Brain microvascular endothelial cell (primary cell): ENCODE data around the gene APOBEC3B.

Source experiments
- DNase-seq: peaks from one replicate; pipeline ENCODE4 v3.0.0-alpha.2; 2020
- H3K27ac ChIP-seq: fragments of 250-450 bp; sonication (Bioruptor Pico); 2 replicates; pipeline ENCODE4 v1.5.1; 2020; ENCODE audit warnings: mild to moderate bottlenecking, moderate library complexity
- H3K27me3 ChIP-seq: fragments of 250-450 bp; sonication (Bioruptor Pico); replicated peaks from 2 replicates; pipeline ENCODE4 v1.5.1; 2020; ENCODE audit warnings: mild to moderate bottlenecking
- H3K36me3 ChIP-seq: fragments of 250-450 bp; sonication (Bioruptor Pico); replicated peaks from 2 replicates; pipeline ENCODE4 v1.5.1; 2020; ENCODE audit warnings: mild to moderate bottlenecking
- H3K4me3 ChIP-seq: 2 replicates; pipeline ENCODE4 v1.5.1; 2011; ENCODE audit warnings: low read depth, mild to moderate bottlenecking, control low read depth, low read length, moderate library complexity
- CTCF ChIP-seq: IDR thresholded peaks from 2 replicates; pipeline ENCODE4 v1.5.1; 2011; ENCODE audit warnings: low read depth, mild to moderate bottlenecking, moderate library complexity, low read length, control low read depth, inconsistent platforms; ENCODE audit errors: missing control alignments
- in situ Hi-C: cut with HindIII; loops from 2 replicates; pipeline ENCODE4 v1.10.0; 2017; ENCODE audit warnings: low sequenced_read_pairs, low pct_ligation_motif_present

Gene APOBEC3B

GRCh38 chr22:38952281-38952993, 29.7 kb upstream of the APOBEC3B start:
- Histone ChIP-seq H3K4me3 (no peak overlapping the region), H3K27me3 (peaks cover 21% of the 10 kb centered on the region), H3K36me3 (no peaks in the 10 kb centered on the region), H3K27ac (no peak overlapping the region)
- DNase-seq, result no peak
- in situ Hi-C loops, result no loop called here
- no peak for TF ChIP-seq CTCF

GRCh38 chr22:38953091-38953490, 29.1 kb upstream of the APOBEC3B start:
- Histone ChIP-seq H3K27me3 (peaks cover 21% of the 10 kb centered on the region), H3K36me3 (no peaks in the 10 kb centered on the region), H3K27ac (no peak overlapping the region), H3K4me3 (no peak overlapping the region)
- TF ChIP-seq CTCF, result no peak
- no peak for DNase-seq
- in situ Hi-C loops, result no loop called here

DNA sequence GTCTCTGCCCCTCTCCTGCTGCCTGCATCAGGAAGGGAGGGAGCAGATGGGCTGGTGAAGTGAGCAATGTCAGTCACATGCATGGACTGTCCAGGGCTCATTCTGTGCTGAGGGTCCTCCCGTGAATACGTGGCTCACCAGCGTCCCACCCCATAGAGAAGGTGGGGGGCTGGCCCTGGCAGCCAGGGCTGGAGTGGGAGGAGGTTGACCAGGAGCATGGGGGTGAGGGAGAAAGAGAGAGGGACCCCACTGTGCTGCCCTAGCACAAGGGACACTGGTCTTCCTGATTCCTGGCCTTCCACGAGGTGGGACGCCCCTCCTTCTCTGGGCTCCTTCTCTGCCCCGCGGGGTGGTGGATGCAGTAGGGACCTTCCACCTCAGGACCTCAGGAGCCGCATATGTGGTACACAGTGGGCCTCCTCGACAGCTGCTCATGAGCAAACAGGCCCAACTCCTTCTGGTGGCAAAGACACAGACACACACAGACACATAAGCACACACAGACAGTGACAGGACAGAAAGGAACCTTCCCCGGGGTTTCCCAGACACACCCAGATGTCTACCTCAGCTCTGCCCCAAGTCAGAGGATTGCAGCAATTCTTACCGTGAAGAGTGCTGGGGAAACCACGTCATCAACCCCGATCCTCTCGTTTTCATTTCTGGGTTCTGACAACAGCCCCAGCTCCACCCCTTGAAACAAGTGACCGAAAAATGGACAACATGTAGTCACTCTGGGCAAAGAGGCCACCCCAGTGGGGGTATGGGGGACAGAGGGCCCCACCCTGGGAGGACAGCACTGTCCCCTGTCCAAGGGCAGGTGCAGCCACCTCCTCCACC, 28.4 kb upstream of the APOBEC3B start:
- no peak for TF ChIP-seq CTCF
- Histone ChIP-seq H3K27ac (no peak overlapping the region), H3K27me3 (peaks cover 19% of the 10 kb centered on the region), H3K36me3 (no peaks in the 10 kb centered on the region), H3K4me3 (no peak overlapping the region)
- in situ Hi-C loops, result no loop called here
- no peak for DNase-seq

- Histone ChIP-seq H3K27ac (no peak overlapping the region), H3K4me3 (no peak overlapping the region), H3K36me3 (no peaks in the 10 kb centered on the region), H3K27me3 (peaks cover 18% of the 10 kb centered on the region)
- DNase-seq, result no peak
- in situ Hi-C loops, result no loop called here
- TF ChIP-seq CTCF, result no peak
Measured at GRCh38 chr22:38954414-38955043, 27.6 kb upstream of the APOBEC3B start.

GRCh38 chr22:38955250-38955905, 26.8 kb upstream of the APOBEC3B start:
- in situ Hi-C loops, result no loop called here

More at GRCh38 chr22:38955250-38955905, 26.8 kb upstream of the APOBEC3B start:
- TF ChIP-seq CTCF, result no peak
- Histone ChIP-seq H3K27ac (no peak overlapping the region), H3K27me3 (peaks cover 9% of the 10 kb centered on the region), H3K36me3 (no peaks in the 10 kb centered on the region), H3K4me3 (no peak overlapping the region)
- DNase-seq, result no peak
